A549 (cell line): ENCODE data around the gene MS4A18. TPM values are rescaled to one million over a fixed set of nuclear protein-coding genes. Genes with fewer than 3 reads are reported as not detected.

Experiments
- ATAC-seq, 2 experiments: fragments of 200-7000 bp in 1 of 2; fragments of >200 bp in 1 of 2; cut with Nextera tagmentation in 1 of 2; cut with Tn5 transposase in 1 of 2; 3 replicates each; pipeline versions ENCODE4 v1.8.0 to v1.9.1; 2018 to 2020; ENCODE audit warnings: mild to moderate bottlenecking in 1 of 2, moderate library complexity in 1 of 2
- CTCF ChIA-PET: fragments of 300-600 bp; sonication (Branson Sonifier 250); formaldehyde crosslinking; extraction: SDS; loops from one replicate; lab custom pipeline; 2021; ENCODE audit warnings: antibody characterized with exemption, inconsistent platforms; lab: Yijun Ruan, JAX
- POLR2A ChIA-PET: fragments of 350-600 bp; formaldehyde crosslinking; extraction: SDS; loops from one replicate; lab custom pipeline; 2021; ENCODE audit warnings: antibody characterized with exemption, inconsistent platforms; lab: Yijun Ruan, JAX
- DNase-seq, 2 experiments: peaks; one replicate each; pipeline versions ENCODE4 v3.0.0 to v3.0.0-alpha.2; 2011 to 2016; ENCODE audit warnings: low read depth in 1 of 2, low spot score in 1 of 2
- FAIRE-seq: peaks from 2 replicates; lab custom pipeline; 2011; peaks lifted over from hg19 to GRCh38; lab: Jason Lieb, UNC
- H3K27ac ChIP-seq, 2 experiments: fragments of >200 bp; sonication (Bioruptor Twin); formaldehyde crosslinking; 3 replicates each; pipeline ENCODE4 v1.5.1; 2016 to 2017
- H3K4me1 ChIP-seq: fragments of >200 bp; sonication (Bioruptor Twin); formaldehyde crosslinking; 3 replicates; pipeline ENCODE4 v1.6.1; 2016
- H3K4me2 ChIP-seq: fragments of >200 bp; sonication (Bioruptor Twin); formaldehyde crosslinking; 3 replicates; pipeline ENCODE4 v1.6.1; 2016
- H3K4me3 ChIP-seq: fragments of >200 bp; sonication (Bioruptor Twin); formaldehyde crosslinking; 3 replicates; pipeline ENCODE4 v1.5.1; 2016
- H3K9me3 ChIP-seq: fragments of >200 bp; sonication (Bioruptor Twin); formaldehyde crosslinking; 3 replicates; pipeline ENCODE4 v1.6.1; 2016
- BHLHE40 ChIP-seq: IDR thresholded peaks from 2 replicates; pipeline ENCODE4 v1.6.1; 2012; ENCODE audit warnings: low read depth, low read length, inconsistent platforms
- CBX8 ChIP-seq: fragments of 200-600 bp; sonication (generic); IDR thresholded peaks from 2 replicates; pipeline ENCODE4 v1.6.1; 2016
- CHD4 ChIP-seq: fragments of 200-600 bp; sonication (generic); IDR thresholded peaks from 2 replicates; pipeline ENCODE4 v1.6.1; 2016; ENCODE audit warnings: antibody characterized with exemption, mild to moderate bottlenecking, borderline replicate concordance
- EHF ChIP-seq: fragments of 250-450 bp; sonication (Bioruptor Pico); IDR thresholded peaks from 2 replicates; pipeline ENCODE4 v1.5.0; 2020; ENCODE audit warnings: mild to moderate bottlenecking
- ELK1 ChIP-seq: fragments of 150-350 bp; IDR thresholded peaks from 2 replicates; pipeline ENCODE4 v1.6.1; 2014; ENCODE audit warnings: low read depth, mild to moderate bottlenecking, low read length
- ESRRA ChIP-seq: fragments of 150-350 bp; IDR thresholded peaks from 2 replicates; pipeline ENCODE4 v1.6.1; 2014; ENCODE audit warnings: mild to moderate bottlenecking, low read length, borderline replicate concordance
- FOSL2 ChIP-seq, 2 experiments: fragments of 450-650 bp in 1 of 2; fragments of >200 bp in 1 of 2; sonication (Bioruptor Twin) in 1 of 2; formaldehyde crosslinking; IDR thresholded peaks; 2 replicates each; pipeline versions ENCODE4 v1.5.0 to v1.6.1; 2016 to 2020; ENCODE audit warnings: mild to moderate bottlenecking in 1 of 2, moderate library complexity in 1 of 2
- GATA3 ChIP-seq: IDR thresholded peaks from 2 replicates; pipeline ENCODE4 v1.6.1; 2012; ENCODE audit warnings: borderline replicate concordance
- HES2 ChIP-seq: fragments of >200 bp; sonication (Bioruptor Twin); formaldehyde crosslinking; IDR thresholded peaks from 2 replicates; pipeline ENCODE4 v1.6.1; 2016
- HMGXB4 ChIP-seq: fragments of 250-450 bp; sonication (Bioruptor Pico); IDR thresholded peaks from 2 replicates; pipeline ENCODE4 v1.5.0; 2021; ENCODE audit warnings: mild to moderate bottlenecking, moderate library complexity, borderline replicate concordance
- HOXB5 ChIP-seq: fragments of 250-450 bp; sonication (Bioruptor Pico); IDR thresholded peaks from 2 replicates; pipeline ENCODE4 v1.5.0; 2020; ENCODE audit warnings: mild to moderate bottlenecking, moderate library complexity
- JUN ChIP-seq, 2 experiments: fragments of >200 bp; sonication (Bioruptor Twin); formaldehyde crosslinking; IDR thresholded peaks; 2 replicates in 1 of 2; 3 replicates in 1 of 2; pipeline ENCODE4 v1.6.1; 2016 to 2017
- MAZ ChIP-seq: fragments of 150-350 bp; IDR thresholded peaks from 2 replicates; pipeline ENCODE4 v1.6.1; 2014; ENCODE audit warnings: antibody characterized with exemption, low read depth, low read length, borderline replicate concordance
- NR3C1 ChIP-seq: fragments of >200 bp; sonication (Bioruptor Twin); formaldehyde crosslinking; IDR thresholded peaks from 3 replicates; pipeline ENCODE4 v1.6.1; 2017
- POLR2A ChIP-seq: IDR thresholded peaks from 2 replicates; pipeline ENCODE4 v1.6.1; 2012; ENCODE audit warnings: mild to moderate bottlenecking, low read length
- POLR2AphosphoS2 ChIP-seq: conservative IDR thresholded peaks from 2 replicates; pipeline ENCODE4 v1.6.1; 2012; ENCODE audit warnings: low read length, improper control_type of control experiment, inconsistent platforms
- RCOR1 ChIP-seq: fragments of 150-350 bp; IDR thresholded peaks from 2 replicates; pipeline ENCODE4 v1.6.1; 2014; ENCODE audit warnings: antibody characterized with exemption, low read length, low read depth
- RFX5 ChIP-seq: fragments of 450-650 bp; IDR thresholded peaks from 2 replicates; pipeline ENCODE4 v1.7.1; 2014; ENCODE audit warnings: antibody characterized with exemption, mild to moderate bottlenecking, moderate library complexity
- SREBF2 ChIP-seq: fragments of 450-650 bp; IDR thresholded peaks from 2 replicates; pipeline ENCODE4 v1.6.1; 2014; ENCODE audit warnings: mild to moderate bottlenecking, moderate library complexity
- TFCP2L1 ChIP-seq: fragments of 250-450 bp; sonication (Bioruptor Pico); IDR thresholded peaks from 2 replicates; pipeline ENCODE4 v1.5.0; 2021; ENCODE audit warnings: mild to moderate bottlenecking
- USF2 ChIP-seq: fragments of 450-650 bp; IDR thresholded peaks from 2 replicates; pipeline ENCODE4 v1.6.1; 2014; ENCODE audit warnings: antibody characterized with exemption
- ZC3H11A ChIP-seq: fragments of 450-650 bp; IDR thresholded peaks from 2 replicates; pipeline ENCODE4 v1.6.1; 2014; ENCODE audit warnings: antibody characterized with exemption, mild to moderate bottlenecking
- ZFP36 ChIP-seq: fragments of 450-650 bp; IDR thresholded peaks from 2 replicates; pipeline ENCODE4 v1.6.1; 2014; ENCODE audit warnings: borderline replicate concordance; ENCODE audit not compliant: partially characterized antibody
- WGBS: methylation state at CpG from one replicate; pipeline ENCODE4 v1.1.6; 2017; ENCODE audit errors: missing lambda C conversion rate; 5-methylcytosine and 5-hydroxymethylcytosine counted together
- polyA plus RNA-seq, 4 experiments: library from polyadenylated mRNA; depleted of rRNA in 3 of 4; stranded (reverse); fragments of >200 nt; fragmentation: RNase III in 1 of 4; extraction: RNeasy Plus Mini Kit Qiagen cat#74134 plus additional on column Dnase treatment in 1 of 4; gene quantifications; 2 replicates in 3 of 4; 3 replicates in 1 of 4; pipeline ENCODE4 v1.2.3, GENCODE V29; 2011 to 2017
- TF ChIP-seq, protein P1 (sequence below): IDR thresholded peaks from 2 replicates; pipeline ENCODE4 v1.6.1; 2012
- TF ChIP-seq, protein P2 (sequence below): IDR thresholded peaks from 2 replicates; pipeline ENCODE4 v1.6.1; 2012
- TF ChIP-seq, protein P3 (sequence below): fragments of >200 bp; sonication (Bioruptor Twin); formaldehyde crosslinking; IDR thresholded peaks from 3 replicates; pipeline ENCODE4 v1.6.1; 2016

MS4A18 gene
- polyA plus RNA-seq, 2 of the 4 experiments (the other 2 are of a cell fraction), result not detected

DNA sequence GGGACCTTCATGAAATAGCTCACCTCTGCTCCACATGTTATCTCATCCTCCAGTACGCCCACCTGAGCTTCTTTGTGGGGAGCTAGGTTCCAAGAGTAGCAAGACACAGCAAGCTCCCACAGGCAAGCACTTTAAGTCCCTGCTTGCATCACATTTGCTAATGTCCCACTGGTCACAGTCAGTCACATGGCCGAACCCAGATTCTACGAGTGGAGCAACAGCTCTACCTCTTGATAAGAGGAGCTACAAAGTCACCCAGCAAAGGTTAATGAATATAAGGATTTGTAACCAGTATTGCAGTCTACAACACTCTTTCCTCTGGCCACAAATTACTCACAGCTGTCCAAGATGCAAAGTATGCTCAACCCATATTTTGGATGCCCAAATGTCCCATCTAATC lies 16.9 kb downstream of the MS4A18 start:
- Histone ChIP-seq H3K4me1 (no peaks in the 10 kb centered on the region), H3K4me3 (no peak overlapping the region), H3K9me3 (0 out of 3 replicates have a peak, but pooled peaks cover 4% of the 10 kb centered on the region), H3K27ac (no peak overlapping the region), H3K4me2 (no peak overlapping the region)
- FAIRE-seq, result no peak
- no peak for ATAC-seq
- TF ChIP-seq CHD4 (no peak), BHLHE40 (no peak), EHF (CRISPR knock-in tag) (no peak), GATA3 (no peak), HES2 (no peak), ZFP36 (no peak), ELK1 (no peak), MAZ (no peak)
- TF ChIP-seq, protein P1, sequence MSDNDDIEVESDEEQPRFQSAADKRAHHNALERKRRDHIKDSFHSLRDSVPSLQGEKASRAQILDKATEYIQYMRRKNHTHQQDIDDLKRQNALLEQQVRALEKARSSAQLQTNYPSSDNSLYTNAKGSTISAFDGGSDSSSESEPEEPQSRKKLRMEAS, result no peak
- DNase-seq, result no peak
- CTCF ChIA-PET, result interaction anchor here (1.1 kb wide), 1 partner anchor 11 kb away, joined by 3 read pairs; no protein-coding TSS in a partner anchor
- 6% methylated on average over 3 of the region's 3 CpGs for WGBS
- POLR2A ChIA-PET, result no interaction called here

DNA sequence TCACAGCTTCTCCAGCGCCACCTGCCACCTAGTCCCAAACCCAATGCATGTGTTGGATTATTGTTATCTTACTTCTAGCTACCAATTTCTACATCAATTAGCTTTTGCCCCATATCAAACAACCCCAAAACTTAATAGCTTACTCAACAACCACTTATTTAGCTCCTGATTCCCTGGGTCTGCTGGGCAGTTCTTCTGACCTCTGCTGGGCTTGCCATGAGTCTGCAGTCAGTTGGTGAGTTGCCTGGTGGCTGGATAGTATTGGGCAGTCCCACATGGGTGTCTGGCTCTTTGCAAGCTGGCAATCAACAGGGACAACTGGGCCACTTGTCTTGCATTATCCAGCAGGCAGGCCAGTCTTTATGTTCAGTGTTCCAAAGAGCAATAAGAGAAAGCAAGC lies 18.5 kb downstream of the MS4A18 start:
- no peak for DNase-seq

More for the DNA sequence above, 18.5 kb downstream of the MS4A18 start:
- H3K9me3 ChIP-seq, result 0 out of 3 replicates have a peak, but pooled peaks cover 4% of the 10 kb centered on the region
- H3K4me3 ChIP-seq, result no peak overlapping the region
- ChIA-PET CTCF (interaction anchor here (0.7 to 1.5 kb wide), 2 partner anchors 11 to 33 kb away, joined by 4 read pairs; no protein-coding TSS in a partner anchor), POLR2A (no interaction called here)
- H3K4me2 ChIP-seq, result no peak overlapping the region
- ATAC-seq (no peak), FAIRE-seq (no peak)
- TF ChIP-seq CBX8, result no peak
- TF ChIP-seq ZC3H11A, result no peak
- TF ChIP-seq, protein P1, result no peak
- TF ChIP-seq HOXB5, result no peak
- no peak for TF ChIP-seq ESRRA
- TF ChIP-seq POLR2AphosphoS2, result no peak
- no peak for TF ChIP-seq GATA3
- no peak for TF ChIP-seq BHLHE40
- no peak for TF ChIP-seq USF2
- TF ChIP-seq, protein P2, sequence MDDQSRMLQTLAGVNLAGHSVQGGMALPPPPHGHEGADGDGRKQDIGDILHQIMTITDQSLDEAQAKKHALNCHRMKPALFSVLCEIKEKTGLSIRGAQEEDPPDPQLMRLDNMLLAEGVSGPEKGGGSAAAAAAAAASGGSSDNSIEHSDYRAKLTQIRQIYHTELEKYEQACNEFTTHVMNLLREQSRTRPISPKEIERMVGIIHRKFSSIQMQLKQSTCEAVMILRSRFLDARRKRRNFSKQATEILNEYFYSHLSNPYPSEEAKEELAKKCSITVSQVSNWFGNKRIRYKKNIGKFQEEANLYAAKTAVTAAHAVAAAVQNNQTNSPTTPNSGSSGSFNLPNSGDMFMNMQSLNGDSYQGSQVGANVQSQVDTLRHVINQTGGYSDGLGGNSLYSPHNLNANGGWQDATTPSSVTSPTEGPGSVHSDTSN, result no peak
- TF ChIP-seq HMGXB4, result no peak
- no peak for TF ChIP-seq RCOR1
- TF ChIP-seq, protein P3, sequence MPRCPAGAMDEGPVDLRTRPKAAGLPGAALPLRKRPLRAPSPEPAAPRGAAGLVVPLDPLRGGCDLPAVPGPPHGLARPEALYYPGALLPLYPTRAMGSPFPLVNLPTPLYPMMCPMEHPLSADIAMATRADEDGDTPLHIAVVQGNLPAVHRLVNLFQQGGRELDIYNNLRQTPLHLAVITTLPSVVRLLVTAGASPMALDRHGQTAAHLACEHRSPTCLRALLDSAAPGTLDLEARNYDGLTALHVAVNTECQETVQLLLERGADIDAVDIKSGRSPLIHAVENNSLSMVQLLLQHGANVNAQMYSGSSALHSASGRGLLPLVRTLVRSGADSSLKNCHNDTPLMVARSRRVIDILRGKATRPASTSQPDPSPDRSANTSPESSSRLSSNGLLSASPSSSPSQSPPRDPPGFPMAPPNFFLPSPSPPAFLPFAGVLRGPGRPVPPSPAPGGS, result no peak
- no peak for TF ChIP-seq NR3C1
- no peak for TF ChIP-seq FOSL2 (IDR thresholded peaks at IDR 0.05)
- no peak for TF ChIP-seq FOSL2 (CRISPR knock-in tag; IDR thresholded peaks at IDR 0.05)
- no peak for TF ChIP-seq RFX5
- no peak for TF ChIP-seq POLR2A
- TF ChIP-seq JUN (IDR thresholded peaks at IDR 0.05), result no peak
- TF ChIP-seq SREBF2, result no peak
- TF ChIP-seq TFCP2L1 (CRISPR knock-in tag), result no peak
- no peaks in the 10 kb centered on the region for H3K4me1 ChIP-seq
- WGBS, result 31% methylated on average over 1 of the region's 1 CpG
- H3K27ac ChIP-seq, result no peak overlapping the region
